ENCODE measurements around the gene ABCF2.

GRCh38 chr7:151247611-151248345, 20.8 kb upstream of the ABCF2 start:
- TF ChIP-seq CTCF (IDR thresholded peaks at IDR 0.05 in 8 of 11, conservative IDR thresholded peaks at IDR 0.05 in 3 of 11) (no peak), POLR2A (IDR thresholded peaks at IDR 0.05) (no peak), POLR2AphosphoS5 (IDR thresholded peaks at IDR 0.05) (no peak)

Data from spleen (tissue), 7 donors.